HG02610 (cell line): ENCODE data around the gene CCDC122.

Experiments used
- ATAC-seq: cut with Tn5 transposase; IDR thresholded peaks from one replicate; pipeline ENCODE4 v1.9.1; 2021; ENCODE audit warnings: mild to moderate bottlenecking, moderate library complexity; ENCODE audit not compliant: unreplicated experiment

CCDC122 gene

GRCh38 chr13:43878892-43879754 lies at the start of gene CCDC122:
Gene CCDC122, minus strand, starts transcription at chr13:43879740. Its CDS starts 10,364 bp downstream, at chr13:43869376.
- ATAC-seq, result peak; percentile 79

GRCh38 chr13:43924549-43925245 lies 45.2 kb upstream of the CCDC122 start:
- peak; percentile 86 for ATAC-seq

- ATAC-seq, result no peak
Measured at GRCh38 chr13:43920965-43921674, 41.6 kb upstream of the CCDC122 start.

DNA sequence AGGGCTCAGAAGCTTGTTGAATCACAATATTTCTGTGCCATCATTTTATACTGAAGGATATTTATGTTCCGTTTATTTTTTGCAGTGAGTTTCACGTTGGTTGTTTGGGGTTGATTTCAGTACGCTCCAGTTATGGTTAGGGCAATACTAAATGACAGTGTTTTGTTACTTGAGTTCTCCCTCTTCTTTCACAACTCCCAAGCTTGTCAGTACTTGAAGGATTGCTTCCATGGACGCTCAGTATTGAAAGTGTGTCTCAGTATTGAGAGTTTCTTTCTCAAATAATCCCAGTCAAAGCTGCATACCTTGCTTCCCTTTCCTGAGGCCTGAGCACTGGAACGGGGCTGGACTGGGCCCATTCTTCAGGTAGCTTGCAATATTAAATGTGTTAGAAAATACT lies 39.1 kb upstream of the CCDC122 start:
- ATAC-seq, result no peak

- ATAC-seq, result no peak
Measured at GRCh38 chr13:43916828-43917227, 37.3 kb upstream of the CCDC122 start.

DNA sequence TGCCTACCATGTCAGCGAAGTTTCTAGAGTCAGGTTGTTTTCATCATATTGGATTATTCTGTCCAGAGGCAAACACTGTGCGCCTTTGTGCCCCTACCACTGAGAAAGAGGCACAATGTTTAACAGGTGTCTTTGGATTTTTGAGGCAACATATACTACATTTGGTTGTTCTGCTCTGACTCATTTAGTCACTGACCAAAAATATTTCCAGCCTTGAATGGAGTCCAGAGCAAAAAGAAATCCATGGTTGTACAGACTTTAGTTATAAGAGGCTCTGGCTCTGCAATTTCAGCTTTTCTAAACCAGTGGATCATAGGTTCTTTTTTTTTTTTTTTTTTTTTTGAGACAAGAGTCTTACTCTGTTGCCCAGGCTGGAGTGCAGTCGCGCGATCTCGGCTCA lies 35.9 kb upstream of the CCDC122 start:
- no peak for ATAC-seq

DNA sequence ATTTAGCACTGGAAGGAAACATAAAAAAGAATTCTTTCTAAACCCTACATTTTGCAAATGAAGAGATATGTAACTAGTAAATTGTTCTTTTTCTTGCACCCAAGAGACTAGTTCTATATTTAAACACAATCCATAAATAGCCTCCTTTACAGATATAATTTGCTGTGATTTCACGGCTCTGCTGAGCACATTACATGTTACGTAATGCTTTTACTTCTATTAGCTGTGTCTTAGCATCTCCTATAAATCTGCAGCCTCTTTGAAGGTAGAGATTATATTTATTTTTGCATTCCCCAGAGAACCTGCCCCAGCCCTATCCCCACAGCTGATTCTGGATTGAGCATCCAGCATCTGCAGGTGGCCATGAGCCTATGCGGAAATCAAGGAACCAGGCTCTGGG lies 32.3 kb upstream of the CCDC122 start:
- ATAC-seq, result no peak

DNA sequence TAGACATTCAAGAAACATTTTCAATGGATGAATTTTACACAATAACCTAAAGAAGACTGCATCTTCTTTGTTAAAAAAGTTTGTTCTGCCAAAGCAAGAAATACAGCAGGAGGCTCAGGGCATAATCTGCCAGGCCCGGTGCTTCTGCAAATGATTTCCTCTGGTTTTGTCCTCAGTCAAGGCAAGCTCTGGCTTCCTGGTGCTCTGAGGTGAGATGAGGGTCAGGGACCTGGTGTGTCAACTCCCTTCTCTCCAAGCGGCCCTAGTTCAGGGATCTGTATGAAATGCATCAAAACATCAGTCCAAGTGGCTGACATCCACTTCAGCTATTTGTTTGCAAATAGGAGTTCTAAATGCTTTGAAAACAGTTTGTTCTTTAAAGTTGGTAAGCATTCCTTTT lies 31.7 kb upstream of the CCDC122 start:
- ATAC-seq, result no peak

DNA sequence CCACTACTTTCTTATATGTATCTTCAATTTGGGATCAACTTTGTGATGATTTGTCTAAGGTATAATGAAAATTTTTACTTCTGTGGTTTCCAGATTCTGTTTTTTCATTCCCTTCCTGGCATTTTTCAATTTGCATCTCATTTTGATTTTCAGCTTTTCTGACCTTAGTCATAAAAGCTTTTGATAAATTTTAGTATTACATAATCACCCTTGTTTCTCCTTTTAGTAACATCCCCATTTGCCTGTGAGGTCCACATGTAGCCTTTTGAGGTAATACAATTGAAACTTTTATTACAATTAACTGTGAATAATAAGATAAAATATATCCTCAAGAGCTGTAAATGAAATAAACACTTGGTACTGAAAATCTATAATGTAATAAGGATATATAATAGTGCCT lies 31.3 kb upstream of the CCDC122 start:
- ATAC-seq, result no peak

- ATAC-seq, result no peak
Measured at GRCh38 chr13:43908156-43909126, 28.9 kb upstream of the CCDC122 start.

- ATAC-seq, result no peak
Measured at GRCh38 chr13:43905435-43906031, 26.0 kb upstream of the CCDC122 start.

DNA sequence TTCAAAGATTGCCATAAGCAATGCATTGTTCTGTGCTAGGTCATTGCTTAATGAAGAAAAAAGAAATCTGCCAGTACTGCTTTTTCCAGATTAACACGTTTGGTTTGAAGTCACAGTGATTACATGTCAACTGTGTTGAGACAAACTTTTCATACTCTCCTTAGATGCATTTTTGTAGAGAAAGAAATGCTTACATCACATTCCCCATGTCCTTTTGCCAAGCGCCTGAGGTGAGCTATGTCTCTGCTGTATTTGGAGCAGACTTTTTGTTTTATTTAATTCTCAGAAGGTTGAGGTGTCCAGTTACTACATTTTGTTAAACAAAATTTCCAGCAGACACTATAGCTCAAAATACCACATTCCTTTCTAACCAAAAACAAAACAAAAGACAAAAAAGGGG lies 16.4 kb upstream of the CCDC122 start:
- no peak for ATAC-seq

GRCh38 chr13:43894438-43894837 lies 14.9 kb upstream of the CCDC122 start:
- ATAC-seq, result no peak

GRCh38 chr13:43884222-43884621 lies 4.7 kb upstream of the CCDC122 start:
- ATAC-seq, result no peak

GRCh38 chr13:43883631-43884030 lies 4.1 kb upstream of the CCDC122 start:
- ATAC-seq, result no peak

DNA sequence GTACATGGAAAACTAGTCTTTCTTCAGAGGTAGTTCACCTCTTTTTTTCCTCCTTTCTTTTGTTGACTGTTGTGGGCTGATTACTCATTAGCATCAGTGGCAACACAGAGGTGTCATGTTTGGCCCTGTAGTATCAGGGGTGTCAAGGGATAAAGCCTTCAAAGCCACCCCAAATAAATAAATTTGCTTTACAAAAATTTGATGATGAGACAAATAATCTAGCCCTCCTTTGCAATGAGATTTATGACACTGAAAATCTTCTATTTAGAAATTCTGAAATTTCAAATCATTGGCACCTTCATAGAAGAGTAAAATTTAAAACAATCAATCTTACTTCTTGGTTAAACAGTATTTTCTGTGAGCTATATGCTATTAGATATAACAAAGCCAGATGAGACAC lies 2.0 kb upstream of the CCDC122 start:
- no peak for ATAC-seq

- no peak for ATAC-seq
Measured at GRCh38 chr13:43880926-43881325, 1.4 kb upstream of the CCDC122 start.

GRCh38 chr13:43880214-43880855 lies 795 bp upstream of the CCDC122 start:
- ATAC-seq, result no peak

DNA sequence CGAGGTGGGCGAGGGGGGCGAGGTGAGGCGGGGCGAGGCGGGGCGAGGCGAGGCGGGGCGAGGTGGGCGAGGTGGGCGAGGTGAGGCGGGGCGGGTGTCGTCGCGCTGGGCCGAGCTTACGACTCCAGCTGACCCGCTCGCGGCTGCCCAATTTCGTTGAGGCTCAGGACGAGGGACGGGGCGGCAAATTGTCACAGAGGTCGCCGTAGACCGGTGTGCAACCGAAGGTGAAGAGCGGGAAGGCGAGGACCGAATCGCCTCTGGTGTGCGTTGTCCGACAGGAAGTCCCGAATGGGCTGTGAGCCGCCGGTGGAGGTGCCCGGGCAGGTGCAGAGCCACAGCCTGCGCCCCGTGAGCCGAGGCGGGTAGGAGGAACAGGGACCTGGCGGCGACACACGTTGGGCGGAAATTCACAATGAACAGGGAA lies 228 bp upstream of the CCDC122 start, which contains the start of gene LACC1:
Gene LACC1 (plus strand): TSS at position 150 of the 427 bp plus-strand sequence. CDS start 1,082 bp downstream, outside the sequence.
- ATAC-seq, result peak; percentile 55
